ENCODE data around the gene HOXD3.

The HOXD3 gene

DNA sequence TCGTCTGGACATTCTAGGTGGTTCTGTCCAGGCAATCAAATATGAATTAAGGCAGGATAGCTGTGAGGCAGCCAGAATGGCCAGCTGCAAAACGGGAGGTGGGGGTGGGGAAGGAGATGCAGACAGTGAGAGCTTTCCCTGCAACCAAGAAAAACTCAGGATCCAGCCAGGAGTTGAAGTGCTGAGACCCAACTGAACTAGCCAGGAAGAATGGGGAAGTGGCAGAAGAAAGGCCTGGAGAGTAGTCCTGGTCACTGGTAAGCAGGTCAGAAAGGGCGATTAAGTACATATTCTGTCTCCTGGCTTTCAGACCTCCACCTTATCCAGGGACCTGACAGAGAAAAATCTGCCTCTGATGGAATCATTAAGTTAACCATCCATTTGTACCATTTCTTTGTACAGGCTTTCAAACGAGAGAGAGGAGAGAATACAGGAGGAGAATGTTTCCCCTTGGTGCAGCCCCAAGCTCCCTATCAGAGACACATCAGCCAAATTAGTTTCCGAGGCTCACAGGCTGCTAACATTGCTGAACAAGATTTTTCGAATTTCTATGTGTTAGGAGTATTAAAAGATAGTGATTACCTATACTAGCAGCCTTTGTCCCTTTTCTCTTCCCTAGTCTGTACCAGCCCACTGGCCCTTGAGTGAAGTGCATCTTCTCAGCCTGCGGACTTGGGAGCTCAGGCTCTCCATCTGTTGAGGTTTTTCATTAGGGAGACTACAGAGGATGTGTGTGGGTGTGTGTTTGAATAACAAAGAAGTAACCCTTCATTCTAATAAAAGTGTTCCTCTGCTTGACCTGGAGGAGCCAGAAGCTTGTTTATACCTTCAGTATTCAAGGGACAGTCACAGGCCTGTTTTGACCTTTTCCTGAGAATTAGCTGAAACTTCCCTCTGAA lies 18.9 kb downstream of the HOXD3 start:
- DNase-seq (ENCODE audit: low read depth in 3 of 3, low spot score in 1 of 3): no peak

- no peak for DNase-seq (ENCODE audit: low read depth in 3 of 3, low spot score in 1 of 3)
Measured at GRCh38 chr2:176177580-176178037, 20.5 kb downstream of the HOXD3 start.

- no peak for DNase-seq (ENCODE audit: low read depth in 3 of 3, low spot score in 1 of 3)
Measured at GRCh38 chr2:176178038-176178756, 21.1 kb downstream of the HOXD3 start.

GRCh38 chr2:176178757-176179295 lies 21.7 kb downstream of the HOXD3 start:
- no peak for DNase-seq (ENCODE audit: low read depth in 3 of 3, low spot score in 1 of 3)

- DNase-seq (ENCODE audit: low read depth in 3 of 3, low spot score in 1 of 3): no peak
Measured at GRCh38 chr2:176181551-176181950, 24.4 kb downstream of the HOXD3 start.

- no peak for DNase-seq (ENCODE audit: low read depth in 3 of 3, low spot score in 1 of 3)
Measured at GRCh38 chr2:176182671-176183070, 25.6 kb downstream of the HOXD3 start.

GRCh38 chr2:176184749-176185148 lies 27.6 kb downstream of the HOXD3 start:
- no peak for DNase-seq (ENCODE audit: low read depth in 3 of 3, low spot score in 1 of 3)

DNA sequence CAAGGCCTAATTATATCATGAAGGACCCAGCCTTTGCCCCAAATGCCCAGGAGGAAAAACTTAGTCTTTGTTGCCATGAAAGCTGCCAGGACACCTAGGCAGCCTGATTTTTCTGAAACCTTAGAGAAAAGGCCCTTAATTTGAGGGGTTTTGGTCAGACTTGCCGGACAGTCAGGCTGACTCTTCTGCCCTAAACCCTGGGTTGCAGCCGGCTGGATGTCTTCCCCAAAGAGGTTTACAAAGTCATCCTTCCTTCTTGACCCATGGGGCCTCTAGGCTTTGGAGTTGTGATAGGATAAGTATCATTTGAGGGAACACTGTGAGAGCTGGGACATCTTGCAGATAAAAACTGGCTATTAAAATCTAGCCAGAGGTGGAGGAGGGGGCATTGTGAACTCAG lies 28.9 kb downstream of the HOXD3 start:
- no peak for DNase-seq (ENCODE audit: low read depth in 3 of 3, low spot score in 1 of 3)

DNA sequence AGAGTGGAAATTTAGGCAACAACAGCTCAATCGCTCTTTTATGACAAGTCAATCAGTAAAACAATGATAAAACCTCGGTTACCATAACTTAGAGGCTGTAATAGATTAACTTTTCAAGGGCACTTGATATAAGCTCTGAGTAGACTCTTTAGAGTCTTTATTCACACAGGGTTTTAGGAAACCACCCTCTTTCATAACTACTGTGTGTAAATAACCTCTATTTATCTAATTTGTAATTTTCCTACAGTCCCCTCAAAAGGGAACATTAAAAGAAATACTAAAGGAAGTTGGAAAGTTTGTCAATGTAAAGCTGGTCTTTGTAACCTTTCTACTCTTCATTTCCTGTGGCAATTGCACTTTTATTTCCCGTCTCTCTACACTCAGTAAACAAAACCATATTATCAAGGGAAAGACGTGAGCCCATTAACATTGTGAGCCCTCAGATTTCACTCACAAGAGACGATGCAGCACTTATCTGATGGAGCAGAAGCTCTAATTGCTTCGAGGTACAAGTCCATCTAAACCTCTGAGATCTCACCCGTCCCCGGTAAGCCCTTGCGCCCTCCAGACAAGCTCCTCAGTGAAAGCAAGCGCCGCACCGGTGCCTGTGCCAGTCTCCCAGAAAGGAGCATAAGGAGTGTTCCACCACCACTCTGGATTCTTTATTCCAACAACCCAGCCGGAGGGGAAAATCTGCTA lies 30.2 kb downstream of the HOXD3 start:
- DNase-seq (ENCODE audit: low read depth in 3 of 3, low spot score in 1 of 3): no peak

GRCh38 chr2:176187899-176188773 lies 31.0 kb downstream of the HOXD3 start, which contains the start of gene HOXD1:
HOXD1 (plus strand) TSS chr2:176188668; CDS start chr2:176188802, 134 bp downstream.
- DNase-seq (ENCODE audit: low read depth in 3 of 3, low spot score in 1 of 3): no peak

GRCh38 chr2:176188774-176189680 lies 31.9 kb downstream of the HOXD3 start:
- DNase-seq (ENCODE audit: low read depth in 3 of 3, low spot score in 1 of 3): no peak

GRCh38 chr2:176189681-176190641 lies 32.9 kb downstream of the HOXD3 start:
- DNase-seq (ENCODE audit: low read depth in 3 of 3, low spot score in 1 of 3): no peak

DNA sequence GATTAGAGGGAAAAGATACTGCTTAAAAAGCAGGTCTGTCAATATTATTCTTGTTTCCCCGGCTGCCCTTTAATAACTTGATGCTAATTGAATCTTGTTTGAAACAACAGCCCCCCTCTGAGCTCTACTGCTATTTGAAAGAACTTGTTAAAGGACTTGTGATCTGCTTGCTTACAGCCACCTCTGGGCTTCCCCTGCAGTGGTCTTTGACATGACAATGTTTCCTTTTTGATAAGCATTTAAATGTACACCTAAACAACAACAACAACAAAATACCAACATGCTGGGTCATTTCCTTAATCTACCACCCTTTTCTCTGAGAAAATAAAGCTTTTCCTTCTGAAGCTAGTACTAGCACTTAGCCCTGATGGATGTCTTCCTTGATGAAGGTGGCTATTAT lies 35.2 kb downstream of the HOXD3 start:
- DNase-seq (ENCODE audit: low read depth in 3 of 3, low spot score in 1 of 3): no peak

GRCh38 chr2:176193048-176193447 lies 35.9 kb downstream of the HOXD3 start:
- no peak for DNase-seq (ENCODE audit: low read depth in 3 of 3, low spot score in 1 of 3)

GRCh38 chr2:176199902-176200301 lies 42.8 kb downstream of the HOXD3 start:
- DNase-seq (ENCODE audit: low read depth in 3 of 3, low spot score in 1 of 3): no peak

GRCh38 chr2:176200971-176201370 lies 43.9 kb downstream of the HOXD3 start:
- DNase-seq (ENCODE audit: low read depth in 3 of 3, low spot score in 1 of 3): no peak

- DNase-seq (ENCODE audit: low read depth in 3 of 3, low spot score in 1 of 3): no peak
Measured at GRCh38 chr2:176202491-176202890, 45.4 kb downstream of the HOXD3 start.

- no peak for DNase-seq (ENCODE audit: low read depth in 3 of 3, low spot score in 1 of 3)
Measured at GRCh38 chr2:176205126-176205525, 48.0 kb downstream of the HOXD3 start.
